ENCODE measurements around the gene CNTNAP1.
A peak's percentile ranks its signal among the peaks of the same experiment; 100 is the strongest.

The CNTNAP1 gene

GRCh38 chr17:42670789-42671657, 11.3 kb upstream of the CNTNAP1 start:
- DNase-seq, result no peak

GRCh38 chr17:42672038-42672437, 10.3 kb upstream of the CNTNAP1 start:
- DNase-seq, result no peak

GRCh38 chr17:42673266-42673884, 9.0 kb upstream of the CNTNAP1 start:
- no peak for DNase-seq

- peak; percentile 54 for DNase-seq
Measured at GRCh38 chr17:42673885-42674754, 8.2 kb upstream of the CNTNAP1 start.

GRCh38 chr17:42674755-42675347, 7.5 kb upstream of the CNTNAP1 start:
- DNase-seq, result no peak

GRCh38 chr17:42675348-42675964, 6.9 kb upstream of the CNTNAP1 start:
- DNase-seq, result no peak

- peak; percentile 36 for DNase-seq
Measured at GRCh38 chr17:42675965-42676423, 6.3 kb upstream of the CNTNAP1 start.

- no peak for DNase-seq
Measured at GRCh38 chr17:42676424-42677011, 5.8 kb upstream of the CNTNAP1 start, which contains the start of gene PLEKHH3. Gene PLEKHH3, minus strand, starts transcription at chr17:42676994. Its CDS starts 431 bp downstream, at chr17:42676563.

GRCh38 chr17:42677012-42677857, 5.1 kb upstream of the CNTNAP1 start:
- peak; percentile 100 for DNase-seq

- peak; percentile 89 for DNase-seq
Measured at GRCh38 chr17:42677921-42678781, 4.2 kb upstream of the CNTNAP1 start.

GRCh38 chr17:42678951-42679491, 3.3 kb upstream of the CNTNAP1 start:
- peak; percentile 69 for DNase-seq

- DNase-seq, result peak; percentile 80
Measured at GRCh38 chr17:42679492-42680330, 2.6 kb upstream of the CNTNAP1 start.

GRCh38 chr17:42680331-42680808, 2.0 kb upstream of the CNTNAP1 start:
- no peak for DNase-seq

GRCh38 chr17:42682722-42683403, 532 bp downstream of the CNTNAP1 start:
- DNase-seq, result peak; percentile 51

GRCh38 chr17:42683407-42684034, 1.2 kb downstream of the CNTNAP1 start:
- peak; percentile 26 for DNase-seq

GRCh38 chr17:42684929-42685556, 2.7 kb downstream of the CNTNAP1 start:
- DNase-seq, result no peak

- no peak for DNase-seq
Measured at GRCh38 chr17:42685831-42686230, 3.5 kb downstream of the CNTNAP1 start.
